H4 (cell line): Measurements from ENCODE around the gene SERPINA10. TPM values are rescaled to one million over a fixed set of nuclear protein-coding genes. Genes with fewer than 3 reads are reported as not detected.
"Not testable (repeated sequence)": the region's sequence is repeated elsewhere in the genome, so short reads cannot be mapped to it uniquely, and the experiment has no call there.

ENCODE experiments used
- DNase-seq: peaks from one replicate; pipeline ENCODE4 v3.0.0-alpha.2; 2015; ENCODE audit warnings: low spot score
- total RNA-seq: library from RNA; depleted of rRNA; stranded (reverse); fragments of >200 nt; shearing (Covaris generic); gene quantifications from 2 replicates; pipeline ENCODE4 v1.2.3, GENCODE V29; 2014; rRNA removed

The SERPINA10 gene
- total RNA-seq, 1 experiment from 2014 or later = not detected

- DNase-seq = no peak
Observed at GRCh38 chr14:94284221-94284620, 8.8 kb downstream of the SERPINA10 start.

DNA sequence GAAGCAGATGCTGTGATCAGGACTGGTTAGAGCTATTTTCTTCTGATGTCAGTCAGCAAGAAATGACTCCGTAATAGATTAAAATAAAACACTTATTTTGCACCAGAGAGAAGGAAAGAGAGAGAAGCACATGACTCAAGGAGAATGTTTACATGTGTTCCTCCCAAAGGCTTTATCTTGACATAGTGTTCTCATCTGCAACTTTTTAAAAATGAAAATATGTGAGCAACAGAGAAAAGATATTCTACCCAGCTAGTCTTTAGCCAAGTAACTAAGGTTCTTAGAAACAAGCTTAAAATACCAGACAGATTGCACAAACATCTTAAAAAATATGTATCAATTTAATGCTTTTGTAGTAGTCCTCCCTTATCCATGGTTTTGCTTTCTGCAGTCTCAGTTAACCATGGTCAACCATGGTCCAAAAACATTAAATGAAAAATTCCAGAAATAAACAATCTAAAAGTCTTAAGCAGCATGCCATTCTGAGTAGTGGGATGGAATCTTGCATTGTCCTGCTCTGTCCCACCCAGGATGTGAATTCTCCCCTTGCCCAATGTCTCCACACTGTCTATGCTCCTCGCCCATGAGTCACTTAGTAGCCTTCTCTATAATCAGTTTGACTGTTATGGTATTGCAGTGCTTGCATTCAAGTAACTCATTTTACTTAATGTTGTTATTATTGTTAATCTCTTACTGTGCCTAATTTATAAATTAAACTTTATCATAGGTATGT is 9.9 kb downstream of the SERPINA10 start:
- DNase-seq = no peak

DNA sequence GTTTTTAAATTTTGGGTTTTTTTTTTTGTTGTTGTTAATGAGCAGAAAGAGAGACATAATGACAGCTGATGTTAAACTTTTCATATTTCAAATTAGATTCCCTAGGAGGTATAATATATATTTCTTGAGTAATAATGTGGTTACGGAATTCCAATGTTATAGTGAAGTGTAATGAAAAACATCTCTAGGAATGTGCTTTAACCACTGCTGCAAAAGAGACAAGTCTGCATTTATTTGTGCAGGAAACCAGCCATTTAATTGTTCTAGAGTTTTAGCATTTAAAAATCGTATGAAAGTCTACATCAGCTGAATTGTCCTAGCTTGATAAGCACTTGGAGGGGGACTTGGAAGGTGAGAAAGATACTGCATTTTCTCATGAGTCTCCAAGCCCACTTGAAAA is 14.3 kb downstream of the SERPINA10 start:
- DNase-seq = no peak

DNA sequence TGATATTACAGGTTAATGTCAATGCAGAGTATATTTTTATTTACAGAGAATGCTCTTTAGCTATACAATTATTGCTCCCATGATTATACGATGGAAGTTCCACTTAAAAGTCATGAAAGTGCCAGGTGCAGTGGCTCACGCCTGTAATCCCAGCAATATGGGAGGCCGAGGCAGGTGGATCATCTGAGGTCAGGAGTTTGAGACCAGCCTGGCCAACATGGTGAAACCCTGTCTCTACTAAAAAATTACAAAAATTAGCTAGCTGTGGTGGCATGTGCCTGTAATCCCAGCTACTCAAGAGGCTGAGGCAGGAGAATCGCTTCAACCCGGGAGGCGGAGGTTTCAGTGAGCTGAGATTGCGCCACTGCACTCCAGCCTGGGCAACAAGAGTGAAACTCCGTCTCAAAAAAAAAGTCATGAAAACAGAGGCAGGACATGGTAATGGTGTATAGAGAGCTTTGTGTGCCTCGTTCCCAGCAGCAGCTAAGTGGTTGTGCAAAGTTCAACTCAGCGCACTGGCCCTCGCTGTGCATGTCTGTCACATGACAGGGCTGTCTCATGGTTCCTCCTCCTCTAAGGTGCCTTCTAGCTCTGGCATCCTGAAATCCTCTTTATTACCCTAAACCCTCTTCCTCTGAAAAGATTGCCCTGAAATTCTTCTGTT is 16.0 kb downstream of the SERPINA10 start:
- DNase-seq = not testable (repeated sequence)

DNA sequence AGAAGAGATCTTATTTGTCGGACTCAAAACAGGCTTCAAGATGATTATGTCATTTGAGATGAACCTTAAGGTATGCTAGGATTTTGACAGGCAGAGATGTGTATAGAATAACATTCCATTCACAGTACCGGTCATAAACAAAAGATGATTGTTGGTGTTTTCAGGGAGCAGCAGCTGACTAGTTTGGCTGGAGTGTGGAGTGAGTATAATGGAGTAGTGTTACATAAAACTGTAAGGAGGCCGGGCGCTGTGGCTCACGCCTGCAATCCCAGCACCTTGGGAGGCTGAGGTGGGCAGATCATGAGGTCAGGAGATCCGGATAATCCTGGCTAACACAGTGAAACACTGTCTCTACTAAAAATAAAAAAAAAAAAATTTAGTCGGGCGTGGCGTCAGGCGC is 23.9 kb downstream of the SERPINA10 start:
- DNase-seq = no peak

DNA sequence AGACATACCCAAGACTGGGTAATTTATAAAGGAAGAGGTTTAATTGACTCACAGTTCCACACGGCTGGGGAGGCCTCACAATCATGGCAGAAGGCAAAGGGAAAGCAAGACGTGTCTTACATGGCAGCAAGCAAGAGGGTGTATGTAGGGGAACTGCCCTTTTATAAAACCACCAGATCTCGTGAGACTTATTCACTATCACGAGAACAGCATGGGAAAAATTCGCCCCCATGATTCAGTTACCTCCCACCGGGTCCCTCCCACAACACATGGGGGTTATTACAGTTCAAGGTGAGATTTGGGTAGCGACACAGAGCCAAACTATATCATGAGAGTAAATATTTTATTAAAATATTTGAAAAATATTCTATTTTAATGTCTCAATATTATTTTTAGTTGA is 24.5 kb downstream of the SERPINA10 start:
- DNase-seq = not testable (repeated sequence)

- no peak for DNase-seq
Observed at GRCh38 chr14:94267352-94267751, 25.7 kb downstream of the SERPINA10 start.

- DNase-seq = not testable (repeated sequence)
Observed at GRCh38 chr14:94264195-94264594, 28.9 kb downstream of the SERPINA10 start.

DNA sequence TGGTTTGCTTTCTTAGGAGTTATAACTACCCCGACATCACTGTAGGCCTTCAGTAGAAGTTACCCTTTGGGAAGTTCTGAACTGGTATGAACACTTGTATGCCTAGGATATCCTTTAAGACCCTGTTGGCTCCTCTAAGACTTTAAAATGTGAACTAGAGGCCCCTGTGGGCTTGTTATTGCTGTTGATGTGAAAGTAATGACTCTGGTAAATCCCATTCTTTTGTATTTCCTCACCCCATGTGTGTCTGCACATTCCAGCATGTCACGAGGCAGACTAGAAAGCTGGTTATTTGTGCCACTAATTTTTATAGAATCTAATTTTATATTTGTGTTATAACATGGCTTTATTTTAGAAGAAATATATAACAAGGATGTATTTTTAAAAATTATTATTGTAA is 48.9 kb downstream of the SERPINA10 start:
- no peak for DNase-seq

GRCh38 chr14:94239406-94239805 is 53.7 kb downstream of the SERPINA10 start:
- DNase-seq = no peak

DNA sequence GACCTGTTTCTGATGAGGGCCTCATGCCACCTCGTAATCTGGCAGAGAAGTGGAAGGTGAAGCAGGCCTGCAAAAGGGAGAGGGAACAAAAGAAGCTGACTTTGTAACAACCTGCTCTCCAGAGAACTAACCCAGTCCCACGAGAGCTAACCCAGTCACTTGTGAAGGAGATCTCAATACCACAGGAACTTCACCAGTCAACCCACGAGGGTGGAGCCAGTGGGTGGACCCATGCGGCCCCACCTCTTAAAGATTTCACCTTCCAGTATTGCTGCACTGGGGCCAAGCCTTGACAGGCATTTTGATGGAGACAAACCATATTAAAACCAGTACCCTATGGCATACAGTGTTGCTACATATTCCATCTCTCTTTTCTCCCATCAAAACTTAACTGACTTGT is 55.1 kb downstream of the SERPINA10 start:
- DNase-seq = no peak

GRCh38 chr14:94237046-94237445 is 56.0 kb downstream of the SERPINA10 start:
- DNase-seq = no peak

Other genes with a start within 250 kb of the SERPINA10 start
- 110 and 134 TPM in 2 replicates for gene DDX24, start 212.1 kb downstream of the SERPINA10 start, total RNA-seq
- 16.1 and 32.8 TPM in 2 replicates for gene IFI27L1, start 212.0 kb downstream of the SERPINA10 start, total RNA-seq
- 2,076 and 2,328 TPM in 2 replicates for gene IFI27, start 182.5 kb downstream of the SERPINA10 start, total RNA-seq
- gene IFI27L2, start 163.7 kb downstream of the SERPINA10 start, total RNA-seq = 109 and 122 TPM in 2 replicates
- gene PPP4R4, start 118.9 kb downstream of the SERPINA10 start, total RNA-seq = 3.3 and 3.8 TPM in 2 replicates
- 0.35 and 0.82 TPM in 2 replicates for gene SERPINA6, start 30.1 kb upstream of the SERPINA10 start, total RNA-seq
- not detected in 2 replicates for gene SERPINA2, start 73.4 kb upstream of the SERPINA10 start, total RNA-seq
- gene SERPINA1, start 95.3 kb upstream of the SERPINA10 start, total RNA-seq = 0.99 and 3.2 TPM in 2 replicates
- not detected in 2 replicates for gene SERPINA11, start 159.5 kb upstream of the SERPINA10 start, total RNA-seq
- not detected in 2 replicates for gene SERPINA9, start 182.9 kb upstream of the SERPINA10 start, total RNA-seq
- not detected in 2 replicates for gene SERPINA12, start 216.2 kb upstream of the SERPINA10 start, total RNA-seq